Osteocyte (in vitro differentiated cells): ENCODE data around the gene LPAR2. TPM values are rescaled to one million over a fixed set of nuclear protein-coding genes. Genes with fewer than 3 reads are reported as not detected.

Source experiments
- DNase-seq: peaks from one replicate; pipeline ENCODE4 v3.0.0; 2021; ENCODE audit warnings: mixed read lengths; ENCODE audit not compliant: unreplicated experiment; ENCODE audit errors: extremely low spot score
- H3K27ac Mint-ChIP-seq: one replicate; pipeline ENCODE4 v1.8.0; 2021; ENCODE audit warnings: mild to moderate bottlenecking, mixed read lengths; ENCODE audit not compliant: unreplicated experiment
- H3K27me3 Mint-ChIP-seq: one replicate; pipeline ENCODE4 v1.8.0; 2021; ENCODE audit warnings: mixed read lengths; ENCODE audit not compliant: unreplicated experiment
- H3K36me3 Mint-ChIP-seq: one replicate; pipeline ENCODE4 v1.8.0; 2021; ENCODE audit warnings: mixed read lengths; ENCODE audit not compliant: unreplicated experiment
- H3K4me1 Mint-ChIP-seq: one replicate; pipeline ENCODE4 v1.8.0; 2021; ENCODE audit warnings: mixed read lengths; ENCODE audit not compliant: unreplicated experiment
- H3K4me3 Mint-ChIP-seq: one replicate; pipeline ENCODE4 v1.8.0; 2021; ENCODE audit warnings: mild to moderate bottlenecking, moderate library complexity, mixed read lengths; ENCODE audit not compliant: unreplicated experiment
- H3K9me3 Mint-ChIP-seq: one replicate; pipeline ENCODE4 v1.8.0; 2021; ENCODE audit warnings: mixed read lengths; ENCODE audit not compliant: unreplicated experiment
- total RNA-seq: library from RNA; stranded (reverse); gene quantifications from 2 replicates; pipeline ENCODE4 v1.2.1, GENCODE V29; 2021
- TF ChIP-seq, protein P1 (sequence below): fragments of 200-600 bp; sonication (generic); IDR thresholded peaks from 2 replicates; pipeline ENCODE4 v1.5.0; 2021; ENCODE audit warnings: antibody characterized with exemption, mild to moderate bottlenecking, moderate library complexity

LPAR2 gene
- total RNA-seq, 1 donor from 2014 or later = 7.4 TPM

DNA sequence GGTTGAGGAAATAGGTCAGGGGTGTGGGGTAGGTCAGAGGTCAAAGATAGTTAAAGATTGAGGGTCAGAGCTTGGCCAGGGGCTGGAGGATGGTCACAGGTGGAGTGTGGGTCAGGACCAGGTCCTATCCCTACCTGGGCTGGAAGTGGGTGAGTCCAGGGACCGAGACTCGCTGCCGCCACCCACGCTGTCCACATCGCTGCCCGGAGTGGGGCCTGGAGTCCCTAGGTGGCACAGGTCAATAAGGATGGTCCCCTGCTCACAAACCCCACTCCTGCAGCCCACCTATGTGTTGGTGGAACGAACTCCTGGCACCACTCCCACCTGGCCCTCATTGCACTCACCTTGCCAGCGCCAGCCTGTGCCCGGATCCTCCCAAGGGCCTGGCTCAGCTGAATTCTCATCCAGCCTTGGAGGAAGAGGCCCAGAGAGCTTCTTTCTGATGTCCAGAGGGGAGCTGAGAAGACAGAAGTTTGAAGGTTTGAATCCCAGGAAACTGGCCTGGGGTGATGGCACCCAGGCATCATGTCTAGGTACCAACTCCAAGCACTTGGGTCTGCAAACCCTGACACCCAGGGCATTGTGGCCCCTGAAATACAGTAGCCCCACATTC is 8.7 kb upstream of the LPAR2 start:
- DNase-seq = no peak
- Mint-ChIP-seq H3K36me3 (peaks cover 18% of the 10 kb centered on the region), H3K27me3 (no peaks in the 10 kb centered on the region), H3K4me3 (no peak overlapping the region), H3K9me3 (no peaks in the 10 kb centered on the region), H3K27ac (no peak overlapping the region), H3K4me1 (no peaks in the 10 kb centered on the region)
- TF ChIP-seq, protein P1, sequence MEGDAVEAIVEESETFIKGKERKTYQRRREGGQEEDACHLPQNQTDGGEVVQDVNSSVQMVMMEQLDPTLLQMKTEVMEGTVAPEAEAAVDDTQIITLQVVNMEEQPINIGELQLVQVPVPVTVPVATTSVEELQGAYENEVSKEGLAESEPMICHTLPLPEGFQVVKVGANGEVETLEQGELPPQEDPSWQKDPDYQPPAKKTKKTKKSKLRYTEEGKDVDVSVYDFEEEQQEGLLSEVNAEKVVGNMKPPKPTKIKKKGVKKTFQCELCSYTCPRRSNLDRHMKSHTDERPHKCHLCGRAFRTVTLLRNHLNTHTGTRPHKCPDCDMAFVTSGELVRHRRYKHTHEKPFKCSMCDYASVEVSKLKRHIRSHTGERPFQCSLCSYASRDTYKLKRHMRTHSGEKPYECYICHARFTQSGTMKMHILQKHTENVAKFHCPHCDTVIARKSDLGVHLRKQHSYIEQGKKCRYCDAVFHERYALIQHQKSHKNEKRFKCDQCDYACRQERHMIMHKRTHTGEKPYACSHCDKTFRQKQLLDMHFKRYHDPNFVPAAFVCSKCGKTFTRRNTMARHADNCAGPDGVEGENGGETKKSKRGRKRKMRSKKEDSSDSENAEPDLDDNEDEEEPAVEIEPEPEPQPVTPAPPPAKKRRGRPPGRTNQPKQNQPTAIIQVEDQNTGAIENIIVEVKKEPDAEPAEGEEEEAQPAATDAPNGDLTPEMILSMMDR = no peak

DNA sequence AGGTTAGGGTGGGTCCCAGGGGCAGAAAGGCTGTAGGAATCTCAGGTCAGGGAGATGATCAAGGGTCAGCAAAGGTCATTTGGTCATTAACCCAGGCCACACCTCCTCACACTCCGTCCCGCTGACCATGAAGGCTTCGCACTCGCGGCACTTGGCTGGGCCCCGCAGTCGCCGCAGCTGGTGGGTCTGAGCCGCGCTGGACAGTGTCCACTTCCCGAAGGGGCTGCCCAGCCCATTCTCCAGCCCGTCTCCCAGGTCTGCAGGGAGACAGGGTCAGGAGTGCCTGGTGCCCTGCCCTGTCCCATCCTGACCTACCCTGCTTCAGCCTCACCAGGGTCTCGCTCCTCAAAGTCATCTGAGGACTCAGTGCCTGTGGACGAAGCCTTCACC is 7.3 kb upstream of the LPAR2 start:
- peaks cover 18% of the 10 kb centered on the region for H3K36me3 Mint-ChIP-seq
- no peak overlapping the region for H3K27ac Mint-ChIP-seq
- TF ChIP-seq, protein P1 = no peak
- DNase-seq = no peak
- H3K27me3 Mint-ChIP-seq = no peaks in the 10 kb centered on the region
- H3K9me3 Mint-ChIP-seq = no peaks in the 10 kb centered on the region
- H3K4me3 Mint-ChIP-seq = no peak overlapping the region
- no peaks in the 10 kb centered on the region for H3K4me1 Mint-ChIP-seq

DNA sequence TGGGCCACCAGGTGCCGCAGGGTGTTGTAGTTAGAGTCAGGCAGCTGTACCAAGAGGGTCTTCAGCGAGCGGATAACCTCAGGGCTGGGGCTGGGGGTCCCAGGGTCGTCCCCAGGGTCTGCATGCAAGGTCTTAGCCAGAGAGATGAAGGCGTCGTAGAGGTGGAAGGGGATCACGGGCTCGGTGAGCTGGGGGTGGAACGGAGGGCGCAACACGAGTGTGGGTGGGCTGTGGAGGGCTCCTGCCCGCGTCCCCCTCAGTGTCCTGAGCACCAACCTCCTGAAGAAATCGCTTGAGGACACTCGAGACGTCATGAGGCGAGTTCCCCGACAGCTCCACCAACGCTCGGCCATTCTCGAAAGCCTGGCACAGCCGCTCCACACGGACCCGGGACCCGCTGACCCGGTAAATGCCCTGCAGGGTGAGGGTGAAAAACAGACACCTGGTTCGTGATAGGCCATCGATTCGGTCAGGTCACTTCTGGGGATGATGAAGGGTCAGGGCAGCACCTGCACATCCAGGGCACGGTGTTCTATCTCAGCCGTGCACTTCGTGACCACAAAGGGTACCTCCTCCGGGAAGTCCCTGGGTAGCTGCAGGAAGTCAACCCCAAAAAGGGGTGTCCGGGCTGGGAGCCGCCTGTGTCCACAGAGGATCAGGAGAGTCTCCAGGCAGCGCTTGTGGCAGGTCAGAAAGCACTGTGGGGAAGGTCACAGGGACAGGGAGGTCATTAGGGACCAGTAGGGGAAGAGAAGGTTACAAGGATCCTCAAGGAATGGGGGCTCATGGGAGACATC is 6.7 kb upstream of the LPAR2 start:
- TF ChIP-seq, protein P1 = no peak
- no peak overlapping the region for H3K27ac Mint-ChIP-seq
- no peak overlapping the region for H3K4me3 Mint-ChIP-seq
- H3K27me3 Mint-ChIP-seq = no peaks in the 10 kb centered on the region
- H3K4me1 Mint-ChIP-seq = no peaks in the 10 kb centered on the region
- DNase-seq = no peak
- peaks cover 18% of the 10 kb centered on the region for H3K36me3 Mint-ChIP-seq
- no peaks in the 10 kb centered on the region for H3K9me3 Mint-ChIP-seq

DNA sequence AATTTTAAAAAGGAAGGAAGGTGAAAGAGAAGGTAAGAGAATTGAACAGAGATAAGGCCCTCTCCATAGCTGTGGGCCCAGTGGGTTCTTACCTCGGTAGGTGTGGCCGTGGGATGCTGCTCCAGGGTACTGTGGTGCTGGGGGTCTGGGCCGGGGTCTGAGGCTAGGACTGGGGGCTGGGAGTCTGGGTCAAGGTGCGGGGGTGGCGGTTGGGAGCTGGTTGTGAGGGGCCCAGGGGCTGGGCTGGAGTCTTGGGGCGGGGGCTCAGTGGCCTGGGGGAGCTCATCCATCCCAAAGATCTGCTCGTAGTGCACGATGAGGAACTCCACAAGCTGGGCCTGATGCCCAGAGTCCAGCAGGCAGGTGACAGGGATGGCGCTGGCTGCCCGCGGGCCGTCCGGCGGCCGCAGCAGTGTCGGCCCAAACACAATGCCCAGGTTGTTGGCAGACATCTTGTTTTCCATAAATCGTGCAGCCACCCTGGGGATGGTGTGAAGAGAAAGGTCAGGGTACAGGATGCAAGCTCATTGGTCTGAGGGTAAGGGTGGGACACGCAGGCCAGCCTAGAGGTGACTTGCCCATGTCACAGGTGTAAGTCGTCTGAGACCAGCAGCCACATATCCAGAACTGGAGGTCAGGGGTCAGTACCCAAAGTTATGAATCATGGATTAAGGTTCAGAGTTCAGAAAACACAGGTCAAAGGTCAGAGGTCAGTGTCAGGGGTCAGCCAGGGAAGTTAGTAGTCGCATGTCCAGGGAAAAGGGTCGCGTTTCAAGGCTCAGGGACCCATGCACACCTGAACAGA is 5.9 kb upstream of the LPAR2 start:
- Mint-ChIP-seq H3K4me1 (no peaks in the 10 kb centered on the region), H3K36me3 (peaks cover 18% of the 10 kb centered on the region), H3K4me3 (no peak overlapping the region), H3K9me3 (no peaks in the 10 kb centered on the region), H3K27ac (no peak overlapping the region), H3K27me3 (no peaks in the 10 kb centered on the region)
- TF ChIP-seq, protein P1 = no peak
- no peak for DNase-seq

DNA sequence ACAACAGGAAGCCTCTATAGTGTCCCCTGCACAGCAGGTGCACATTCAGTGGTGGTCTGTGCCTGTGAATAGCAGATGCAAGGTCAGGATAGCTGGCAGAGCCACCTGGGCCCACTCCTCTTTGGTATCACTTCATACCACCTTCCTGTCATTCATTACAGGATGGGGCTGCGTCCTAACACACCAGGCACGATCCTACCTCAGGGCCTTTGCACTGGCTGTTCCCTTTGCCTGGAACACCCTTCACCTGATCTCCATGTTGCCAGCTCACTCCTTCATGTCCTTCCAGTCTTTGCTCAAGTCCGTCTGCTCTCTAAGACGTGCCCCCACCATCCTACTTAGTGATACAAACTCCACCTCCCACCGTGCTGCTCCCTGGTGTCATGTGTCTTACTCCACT is 4.6 kb upstream of the LPAR2 start:
- no peak overlapping the region for H3K27ac Mint-ChIP-seq
- DNase-seq = no peak
- TF ChIP-seq, protein P1 = no peak
- H3K36me3 Mint-ChIP-seq = peaks cover 18% of the 10 kb centered on the region
- no peaks in the 10 kb centered on the region for H3K27me3 Mint-ChIP-seq
- no peak overlapping the region for H3K4me3 Mint-ChIP-seq
- peaks cover 5% of the 10 kb centered on the region for H3K4me1 Mint-ChIP-seq
- H3K9me3 Mint-ChIP-seq = no peaks in the 10 kb centered on the region
